G401 (cell line): ENCODE data around the gene IFNA17. TPM values are rescaled to one million over a fixed set of nuclear protein-coding genes. Genes with fewer than 3 reads are reported as not detected.
"Not testable (repeated sequence)": the region's sequence is repeated elsewhere in the genome, so short reads cannot be mapped to it uniquely, and the experiment has no call there.

ENCODE experiments used
- DNase-seq: peaks from one replicate; pipeline ENCODE4 v3.0.0-alpha.2; 2015; ENCODE audit warnings: low spot score
- in situ Hi-C: cut with HindIII; loops from 2 replicates; pipeline ENCODE4 v1.10.0; 2016; ENCODE audit warnings: low sequenced_read_pairs, mixed read lengths
- total RNA-seq: library from RNA; depleted of rRNA; stranded (reverse); fragments of >200 nt; shearing (Covaris generic); gene quantifications from 2 replicates; pipeline ENCODE4 v1.2.3, GENCODE V29; 2014; rRNA removed

Gene IFNA17
- total RNA-seq, 1 experiment from 2014 or later = not detected

DNA sequence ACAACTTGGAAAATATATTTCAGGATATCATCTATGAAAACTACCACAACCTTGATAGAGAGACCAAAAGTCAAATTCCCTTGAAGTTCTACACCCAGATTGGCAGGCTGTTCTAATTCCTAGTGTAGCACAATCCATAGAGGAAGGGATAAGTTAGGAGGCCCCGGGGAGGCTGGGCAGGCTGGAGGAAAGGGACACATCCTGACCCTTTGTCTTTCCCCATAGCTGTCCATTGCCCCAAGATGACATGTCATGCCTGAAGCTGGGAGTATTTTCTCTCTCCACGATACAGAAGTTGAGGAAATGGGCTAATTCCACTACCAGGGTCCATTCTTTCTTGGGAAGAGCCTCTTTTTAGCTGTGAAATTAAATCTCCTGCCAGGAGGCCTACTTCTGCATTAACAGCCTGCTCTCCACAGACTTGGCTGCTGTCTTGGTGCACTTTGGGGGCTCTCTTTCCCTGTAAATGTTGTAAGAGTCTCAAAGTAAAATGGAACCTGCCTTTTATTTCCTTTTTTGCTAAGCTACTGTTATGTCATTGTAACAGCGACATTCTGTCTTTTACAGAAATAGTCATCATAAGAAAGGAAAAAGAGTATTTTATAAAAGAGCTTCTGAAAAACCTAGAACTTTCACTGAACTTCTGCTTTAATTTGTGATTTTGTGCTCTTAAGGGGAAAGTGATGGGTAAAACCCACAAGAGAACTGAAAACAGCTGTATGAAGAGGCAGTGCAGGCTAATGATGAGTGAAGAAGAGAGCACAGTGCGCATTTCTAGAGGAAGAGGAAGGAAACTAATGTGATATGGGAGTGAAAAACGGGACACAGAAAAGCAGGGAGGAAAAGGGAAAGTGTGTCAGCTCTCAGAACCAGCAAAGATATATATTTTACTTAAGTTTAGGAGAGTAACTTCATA is 14.4 kb downstream of the IFNA17 start:
- DNase-seq, in situ Hi-C loops: not testable (repeated sequence)

DNA sequence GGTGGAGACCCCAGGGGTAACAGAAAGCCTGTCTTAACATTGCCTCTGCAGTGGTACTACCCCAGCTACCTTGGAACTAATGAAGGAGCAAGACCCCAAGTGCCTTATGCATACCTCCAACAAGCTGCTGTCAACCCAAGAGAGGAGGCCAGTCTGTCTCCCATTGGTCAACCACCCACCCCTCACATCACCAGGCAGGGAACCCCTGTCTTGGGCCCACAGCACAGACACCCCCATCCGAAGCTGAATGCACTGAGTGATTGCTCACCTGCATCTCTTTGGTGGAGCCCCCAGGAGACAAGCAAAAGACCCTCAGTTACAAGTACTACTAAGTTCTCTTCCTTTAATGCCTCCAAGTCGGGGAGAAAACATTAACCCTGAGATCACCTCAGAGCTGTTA is 15.9 kb downstream of the IFNA17 start:
- DNase-seq, in situ Hi-C loops: not testable (repeated sequence)

DNA sequence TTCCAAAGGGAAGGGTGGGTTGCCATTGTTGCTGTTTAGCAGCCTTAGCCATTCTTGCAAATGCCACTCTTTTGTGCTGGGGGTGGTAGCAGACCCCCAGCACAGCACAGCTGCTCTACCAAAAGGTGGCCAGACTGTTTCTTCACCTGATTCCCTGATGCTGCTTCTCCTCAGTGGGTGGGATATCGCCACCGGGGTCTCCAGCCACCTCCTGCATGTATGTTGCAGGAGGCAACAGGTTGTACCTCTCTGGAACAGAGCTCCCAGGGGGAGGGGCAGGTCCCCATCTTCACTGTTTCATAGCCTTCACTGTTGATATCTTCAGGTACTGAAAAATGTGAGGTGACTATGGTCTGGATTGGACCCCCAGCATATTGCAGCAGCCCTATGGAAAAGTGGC is 17.2 kb downstream of the IFNA17 start:
- DNase-seq, in situ Hi-C loops: not testable (repeated sequence)

DNA sequence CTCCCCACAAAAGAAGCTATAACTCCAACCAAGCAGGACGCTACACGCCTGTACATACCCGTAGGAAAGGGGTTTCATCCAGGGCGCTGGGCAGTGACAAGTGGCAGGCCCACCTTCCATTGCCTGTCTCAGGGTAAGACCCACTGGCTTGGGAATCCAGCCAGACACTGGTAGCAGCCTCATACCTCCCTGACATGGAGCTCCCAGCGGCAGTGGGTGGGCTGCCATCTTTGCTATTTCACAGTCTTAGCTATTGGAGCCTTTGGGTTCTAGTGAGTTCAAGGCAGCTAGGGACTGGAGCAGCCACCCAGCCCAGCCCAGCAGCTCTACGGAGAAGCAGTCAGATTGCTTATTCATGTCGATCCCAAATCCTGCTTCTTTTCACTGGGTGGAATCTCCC is 17.7 kb downstream of the IFNA17 start:
- in situ Hi-C loops = no loop called here
- DNase-seq = no peak

DNA sequence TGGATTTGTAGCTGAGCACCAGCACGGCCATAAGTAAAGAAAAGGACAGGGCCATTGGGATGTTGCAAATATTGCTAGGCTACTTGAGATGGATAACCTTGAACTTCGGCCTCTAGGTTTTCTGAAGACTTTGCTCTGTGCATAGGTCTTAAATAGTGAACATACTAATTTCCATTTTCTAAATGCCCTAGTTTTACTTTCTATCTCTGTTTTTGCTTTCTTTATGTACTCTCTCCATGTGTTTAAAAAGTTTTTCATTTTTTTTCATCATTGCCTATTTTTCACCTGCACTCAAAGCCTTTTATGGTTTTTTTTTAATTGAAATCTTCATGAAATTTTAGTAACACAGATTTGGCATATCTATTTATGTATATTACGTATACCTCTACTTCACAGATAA is 21.0 kb downstream of the IFNA17 start, which contains the start of gene IFNA10:
Gene IFNA10 (minus strand): TSS at position 101 of the 400 bp plus-strand sequence. CDS start 46 bp downstream, at position 55.
- DNase-seq, in situ Hi-C loops: not testable (repeated sequence)

DNA sequence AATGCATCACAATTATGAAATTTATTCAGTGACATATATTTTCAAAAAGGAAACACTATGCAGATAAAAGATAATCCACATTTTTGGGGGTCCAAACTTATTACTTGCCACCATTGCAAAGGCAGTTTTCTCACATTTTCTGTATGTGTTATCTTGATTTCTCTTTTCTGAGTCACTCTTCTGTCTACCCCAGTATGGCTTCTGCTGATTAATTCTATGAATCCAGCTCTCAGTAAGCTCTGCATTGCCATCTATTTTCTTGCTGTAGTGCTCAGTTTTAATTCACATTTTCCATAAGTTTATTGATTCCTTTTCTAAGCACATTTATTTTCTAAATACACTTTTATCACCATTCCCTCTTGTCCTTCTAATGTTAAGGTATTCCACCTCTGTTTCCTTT is 22.8 kb downstream of the IFNA17 start:
- in situ Hi-C loops = no loop called here
- no peak for DNase-seq

DNA sequence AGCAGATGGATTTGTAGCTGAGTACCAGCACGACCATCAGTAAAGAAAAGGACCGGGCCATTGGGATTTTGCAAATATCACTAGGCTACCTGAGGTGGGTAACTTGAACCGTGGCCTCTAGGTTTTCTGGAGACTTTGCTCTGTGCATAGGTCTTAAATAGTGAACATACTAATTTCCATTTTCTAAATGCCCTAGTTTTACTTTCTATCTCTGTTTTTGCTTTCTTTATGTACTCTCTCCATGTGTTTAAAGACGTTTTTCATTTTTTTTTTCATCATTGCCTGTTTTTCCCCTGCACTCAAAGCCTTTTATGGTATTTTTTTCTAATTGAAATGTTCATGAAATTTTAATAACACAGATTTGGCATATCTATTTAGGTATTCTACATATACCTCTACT is 25.9 kb downstream of the IFNA17 start, which contains the start of gene IFNA7:
Gene IFNA7 (minus strand): TSS at position 101 of the 400 bp plus-strand sequence. CDS start 40 bp downstream, at position 61.
- in situ Hi-C loops = not testable (repeated sequence)

DNA sequence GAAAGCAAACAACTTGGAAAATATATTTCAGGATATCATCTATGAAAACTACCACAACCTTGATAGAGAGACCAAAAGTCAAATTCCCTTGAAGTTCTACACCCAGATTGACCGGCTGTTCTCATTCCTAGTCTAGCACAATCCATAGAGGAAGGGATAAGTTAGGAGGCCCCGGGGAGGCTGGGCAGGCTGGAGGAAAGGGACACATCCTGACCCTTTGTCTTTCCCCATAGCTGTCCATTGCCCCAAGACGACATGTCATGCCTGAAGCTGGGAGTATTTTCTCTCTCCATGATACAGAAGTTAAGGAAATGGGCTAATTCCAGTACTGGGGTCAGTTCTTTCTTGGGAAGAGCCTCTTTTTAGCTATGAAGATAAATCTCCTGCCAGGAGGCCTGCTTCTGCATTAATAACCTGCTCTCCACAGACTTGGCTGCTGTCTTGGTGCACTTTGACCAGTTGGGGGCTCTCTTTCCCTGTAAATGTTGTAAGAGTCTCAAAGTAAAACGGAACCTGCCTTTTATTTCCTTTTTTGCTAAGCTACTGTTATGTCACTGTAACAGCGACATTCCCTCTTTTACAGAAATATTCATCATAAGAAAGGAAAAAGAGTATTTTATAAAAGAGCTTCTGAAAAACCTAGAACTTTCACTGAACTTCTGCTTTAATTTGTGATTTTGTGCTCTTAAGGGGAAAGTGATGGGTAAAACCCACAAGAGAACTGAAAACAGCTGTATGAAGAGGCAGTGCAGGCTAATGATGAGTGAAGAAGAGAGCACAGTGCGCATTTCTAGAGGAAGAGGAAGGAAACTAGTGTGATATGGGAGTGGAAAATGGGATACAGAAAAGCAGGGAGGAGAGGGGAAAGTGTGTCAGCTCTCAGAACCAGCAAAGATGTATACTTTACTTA is 32.9 kb downstream of the IFNA17 start:
- DNase-seq = peak; percentile 10
- in situ Hi-C loops = not testable (repeated sequence)

More for the DNA sequence above, 25.9 kb downstream of the IFNA17 start, which contains the start of gene IFNA7:
- DNase-seq = not testable (repeated sequence)

DNA sequence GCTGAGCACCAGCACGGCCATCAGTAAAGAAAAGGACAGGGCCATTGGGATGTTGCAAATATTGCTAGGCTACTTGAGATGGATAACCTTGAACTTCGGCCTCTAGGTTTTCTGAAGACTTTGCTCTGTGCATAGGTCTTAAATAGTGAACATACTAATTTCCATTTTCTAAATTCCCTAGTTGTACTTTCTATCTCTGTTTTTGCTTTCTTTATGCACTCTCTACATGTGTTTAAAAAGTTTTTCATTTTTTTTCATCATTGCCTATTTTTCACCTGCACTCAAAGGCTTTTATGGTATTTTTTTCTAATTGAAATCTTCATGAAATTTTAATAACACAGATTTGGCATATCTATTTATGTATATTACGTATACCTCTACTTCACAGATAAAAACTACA is 40.5 kb downstream of the IFNA17 start, which contains the start of gene IFNA4:
Gene IFNA4 (minus strand): TSS at position 101 of the 400 bp plus-strand sequence. CDS start 56 bp downstream, at position 45.
- DNase-seq, in situ Hi-C loops: not testable (repeated sequence)

DNA sequence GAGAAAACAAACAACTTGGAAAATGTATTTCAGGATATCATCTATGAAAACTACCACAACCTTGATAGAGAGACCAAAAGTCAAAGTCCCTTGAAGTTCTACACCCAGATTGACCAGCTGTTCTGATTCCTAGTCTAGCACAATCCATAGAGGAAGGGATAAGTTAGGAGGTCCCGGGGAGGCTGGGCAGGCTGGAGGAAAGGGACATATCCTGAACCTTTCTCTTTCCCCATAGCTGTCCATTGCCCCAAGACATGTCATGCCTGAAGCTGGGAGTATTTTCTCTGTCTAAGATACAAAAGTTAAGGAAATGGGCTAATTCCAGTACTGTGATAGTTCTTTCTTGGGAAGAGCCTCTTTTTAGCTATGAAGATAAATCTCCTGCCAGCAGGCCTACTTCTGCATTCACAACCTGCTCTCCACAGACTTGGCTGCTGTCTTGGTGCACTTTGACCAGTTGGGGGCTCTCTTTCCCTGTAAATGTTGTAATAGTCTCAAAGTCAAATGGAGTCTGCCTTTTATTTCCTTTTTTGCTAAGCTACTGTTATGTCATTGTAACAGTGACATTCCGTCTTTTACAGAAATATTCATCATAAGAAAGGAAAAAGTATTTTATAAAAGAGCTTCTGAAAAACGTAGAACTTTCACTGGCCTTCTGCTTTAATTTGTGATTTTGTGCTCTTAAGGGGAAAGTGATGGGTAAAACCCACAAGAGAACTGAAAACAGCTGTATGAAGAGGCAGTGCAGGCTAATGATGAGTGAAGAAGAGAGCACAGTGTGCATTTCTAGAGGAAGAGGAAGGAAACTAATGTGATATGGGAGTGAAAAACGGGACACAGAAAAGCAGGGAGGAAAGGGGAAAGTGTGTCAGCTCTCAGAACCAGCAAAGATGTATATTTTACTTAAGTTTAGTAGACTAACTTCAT is 44.9 kb downstream of the IFNA17 start:
- DNase-seq, in situ Hi-C loops: not testable (repeated sequence)

Other genes with a start within 250 kb of the IFNA17 start
- gene HACD4, start 196.6 kb downstream of the IFNA17 start, total RNA-seq = not detected in 2 replicates
- not detected in 2 replicates for gene IFNB1, start 150.3 kb downstream of the IFNA17 start, total RNA-seq
- not detected in 2 replicates for gene IFNW1, start 86.4 kb downstream of the IFNA17 start, total RNA-seq
- not detected in 2 replicates for gene IFNA21, start 61.6 kb downstream of the IFNA17 start, total RNA-seq
- not detected in 2 replicates for gene IFNA4, start 40.6 kb downstream of the IFNA17 start, total RNA-seq
- not detected in 2 replicates for gene IFNA7, start 26.0 kb downstream of the IFNA17 start, total RNA-seq
- not detected in 2 replicates for gene IFNA10, start 21.1 kb downstream of the IFNA17 start, total RNA-seq
- gene IFNA16, start 10.9 kb downstream of the IFNA17 start, total RNA-seq = not detected in 2 replicates
- not detected in 2 replicates for gene IFNA14, start 11.8 kb upstream of the IFNA17 start, total RNA-seq
- not detected in 2 replicates for gene IFNA5, start 77.1 kb upstream of the IFNA17 start, total RNA-seq
- gene KLHL9, start 107.2 kb upstream of the IFNA17 start, total RNA-seq = 5.0 and 6.7 TPM in 2 replicates
- not detected in 2 replicates for gene IFNA6, start 122.7 kb upstream of the IFNA17 start, total RNA-seq
- gene IFNA13, start 139.8 kb upstream of the IFNA17 start, total RNA-seq = not detected in 2 replicates
- not detected in 2 replicates for gene IFNA2, start 157.2 kb upstream of the IFNA17 start, total RNA-seq
- not detected in 2 replicates for gene IFNA8, start 180.9 kb upstream of the IFNA17 start, total RNA-seq
- gene IFNA1, start 212.2 kb upstream of the IFNA17 start, total RNA-seq = not detected in 2 replicates